Measurements from ENCODE around the gene TNFAIP8. TPM values are rescaled to one million over a fixed set of nuclear protein-coding genes. Genes with fewer than 3 reads are reported as not detected.

TNFAIP8 gene
- polyA plus RNA-seq, 1 of the 3 experiments (the other 2 are of a cell fraction): 31.3 TPM

DNA sequence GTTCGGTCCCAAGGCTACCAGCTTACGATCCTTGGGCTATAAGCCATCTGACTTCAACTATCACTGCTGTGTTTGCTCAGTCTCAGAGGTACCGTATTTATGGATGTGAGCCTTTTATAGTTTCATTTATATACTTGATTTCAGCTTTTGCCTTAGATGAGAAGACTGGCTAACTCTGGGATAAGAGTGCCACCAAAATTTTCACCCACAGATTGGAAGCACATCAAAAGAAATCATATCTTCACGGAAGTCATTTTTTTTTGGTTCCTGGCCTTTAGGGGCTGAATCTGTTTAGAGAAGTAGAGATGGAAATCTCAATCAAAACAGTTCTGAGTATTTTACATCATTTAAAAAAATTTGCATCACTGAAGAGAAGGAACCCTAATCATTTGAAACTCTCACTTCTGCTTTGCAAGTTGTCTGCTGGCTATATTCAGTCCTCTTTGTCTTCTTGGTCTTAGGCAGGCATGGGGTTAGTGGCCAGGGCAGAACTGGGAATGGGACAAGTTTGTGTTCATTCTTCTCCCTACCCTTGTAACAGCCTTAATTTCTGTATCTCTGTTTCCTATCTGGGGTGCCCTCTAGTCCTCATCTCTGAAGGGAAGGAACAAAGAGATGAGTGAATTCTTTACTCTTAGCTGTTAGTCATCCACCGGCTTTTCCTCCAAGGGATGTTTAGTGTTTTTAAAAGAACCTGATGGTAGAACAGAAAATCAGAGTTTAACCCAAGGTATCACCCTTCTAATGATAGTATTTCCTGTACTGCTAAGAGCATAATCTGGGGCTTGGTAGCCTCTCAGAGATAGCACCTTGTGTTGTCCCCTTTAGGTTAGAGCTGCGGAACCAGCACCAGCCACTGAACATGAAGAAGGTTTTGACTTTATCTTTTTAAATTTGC is 14.1 kb upstream of the TNFAIP8 start:
- ChIA-PET POLR2A (no interaction called here), CTCF (interaction anchor here (0.8 kb wide), 1 partner anchor 20 kb away, joined by 3 read pairs; no protein-coding TSS in a partner anchor)
- no peak overlapping the region for H2AFZ ChIP-seq (ENCODE audit: low read depth)
- no peaks in the 10 kb centered on the region; the same call in 1 of the 2 replicates for H3K9me3 ChIP-seq
- no peaks in the 10 kb centered on the region for H3K9me2 ChIP-seq
- TF ChIP-seq, protein P1, sequence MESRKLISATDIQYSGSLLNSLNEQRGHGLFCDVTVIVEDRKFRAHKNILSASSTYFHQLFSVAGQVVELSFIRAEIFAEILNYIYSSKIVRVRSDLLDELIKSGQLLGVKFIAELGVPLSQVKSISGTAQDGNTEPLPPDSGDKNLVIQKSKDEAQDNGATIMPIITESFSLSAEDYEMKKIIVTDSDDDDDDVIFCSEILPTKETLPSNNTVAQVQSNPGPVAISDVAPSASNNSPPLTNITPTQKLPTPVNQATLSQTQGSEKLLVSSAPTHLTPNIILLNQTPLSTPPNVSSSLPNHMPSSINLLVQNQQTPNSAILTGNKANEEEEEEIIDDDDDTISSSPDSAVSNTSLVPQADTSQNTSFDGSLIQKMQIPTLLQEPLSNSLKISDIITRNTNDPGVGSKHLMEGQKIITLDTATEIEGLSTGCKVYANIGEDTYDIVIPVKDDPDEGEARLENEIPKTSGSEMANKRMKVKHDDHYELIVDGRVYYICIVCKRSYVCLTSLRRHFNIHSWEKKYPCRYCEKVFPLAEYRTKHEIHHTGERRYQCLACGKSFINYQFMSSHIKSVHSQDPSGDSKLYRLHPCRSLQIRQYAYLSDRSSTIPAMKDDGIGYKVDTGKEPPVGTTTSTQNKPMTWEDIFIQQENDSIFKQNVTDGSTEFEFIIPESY (IDR thresholded peaks at IDR 0.05; ENCODE audit: borderline replicate concordance, low read depth): no peak
- TF ChIP-seq, protein P2, sequence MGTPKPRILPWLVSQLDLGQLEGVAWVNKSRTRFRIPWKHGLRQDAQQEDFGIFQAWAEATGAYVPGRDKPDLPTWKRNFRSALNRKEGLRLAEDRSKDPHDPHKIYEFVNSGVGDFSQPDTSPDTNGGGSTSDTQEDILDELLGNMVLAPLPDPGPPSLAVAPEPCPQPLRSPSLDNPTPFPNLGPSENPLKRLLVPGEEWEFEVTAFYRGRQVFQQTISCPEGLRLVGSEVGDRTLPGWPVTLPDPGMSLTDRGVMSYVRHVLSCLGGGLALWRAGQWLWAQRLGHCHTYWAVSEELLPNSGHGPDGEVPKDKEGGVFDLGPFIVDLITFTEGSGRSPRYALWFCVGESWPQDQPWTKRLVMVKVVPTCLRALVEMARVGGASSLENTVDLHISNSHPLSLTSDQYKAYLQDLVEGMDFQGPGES (IDR thresholded peaks at IDR 0.05; ENCODE audit: low read depth, low read length): no peak
- no peak for TF ChIP-seq NRF1 (IDR thresholded peaks at IDR 0.05; ENCODE audit: low read depth, low read length)
- no peak for TF ChIP-seq EZH2phosphoT487 (IDR thresholded peaks at IDR 0.05; ENCODE audit: borderline replicate concordance, low read depth)
- TF ChIP-seq RCOR1 (IDR thresholded peaks at IDR 0.05; ENCODE audit: low read length): no peak
- no peak for TF ChIP-seq CHD2 (IDR thresholded peaks at IDR 0.05; ENCODE audit: low read length, partially characterized antibody)
- no peak for TF ChIP-seq GABPA (IDR thresholded peaks at IDR 0.05; ENCODE audit: low read depth)
- no peak for TF ChIP-seq MXI1 (IDR thresholded peaks at IDR 0.05; ENCODE audit: low read depth, low read length)
- H3K4me1 ChIP-seq (ENCODE audit: control insufficient read depth in 1 of 2, insufficient read depth in 2 of 2, low read depth in 1 of 2, low read length in 1 of 2): peaks cover 0 to 6% of the 10 kb centered on the region in 2 experiments; a peak in 2 of 4 replicates
- no peaks in the 10 kb centered on the region for H3F3A ChIP-seq (replicated peaks; ENCODE audit: insufficient read depth)
- no peak overlapping the region for H3K4me2 ChIP-seq
- no peak overlapping the region for H3K27ac ChIP-seq (ENCODE audit: low read depth in 2 of 2, low read length in 1 of 2)
- H3K9ac ChIP-seq: no peak overlapping the region
- WGBS (ENCODE audit: low lambda C conversion rate): 95% methylated on average over 6 of the region's 6 CpGs
- no peak for DNase-seq
- H3K27me3 ChIP-seq (ENCODE audit: insufficient read depth): no peaks in the 10 kb centered on the region
- no peaks in the 10 kb centered on the region for H4K20me1 ChIP-seq (ENCODE audit: insufficient read depth)
- peaks cover 0 to 8% of the 10 kb centered on the region in 2 experiments for H3K36me3 ChIP-seq (replicated peaks in 1 of 2; ENCODE audit: control insufficient read depth in 1 of 2, insufficient read depth in 2 of 2, low read length in 1 of 2)
- peaks cover 14% of the 10 kb centered on the region; the same call in 1 of the 2 replicates for H3K79me2 ChIP-seq (ENCODE audit: insufficient read depth)
- H3K4me3 ChIP-seq (ENCODE audit: low read depth in 2 of 2, low read length in 1 of 2): no peak overlapping the region

DNA sequence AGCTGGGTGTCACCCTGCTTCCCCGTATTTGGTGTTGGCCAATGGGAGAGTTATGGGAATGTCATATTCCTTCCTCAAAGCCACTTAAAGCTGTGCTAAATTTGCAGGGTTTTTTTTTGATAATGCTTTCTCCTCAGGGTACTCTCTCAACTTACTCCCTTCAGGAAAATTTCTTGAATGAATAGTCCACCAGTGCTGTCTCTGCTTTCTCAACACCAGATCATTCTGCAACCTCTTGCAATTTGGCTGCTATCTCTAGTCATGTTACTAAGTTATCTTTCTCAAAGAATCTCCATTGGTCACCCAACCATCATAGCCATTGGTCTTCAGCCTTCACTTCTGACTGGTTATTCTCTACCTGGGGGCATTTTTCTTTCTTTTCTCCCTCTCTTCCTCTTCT is 13.4 kb upstream of the TNFAIP8 start:
- Histone ChIP-seq H3K4me3 (ENCODE audit: low read depth in 2 of 2, low read length in 1 of 2) (no peak overlapping the region), H3K36me3 (replicated peaks in 1 of 2; ENCODE audit: control insufficient read depth in 1 of 2, insufficient read depth in 2 of 2, low read length in 1 of 2) (peaks cover 0 to 9% of the 10 kb centered on the region in 2 experiments), H3K4me1 (ENCODE audit: control insufficient read depth in 1 of 2, insufficient read depth in 2 of 2, low read depth in 1 of 2, low read length in 1 of 2) (peaks cover 2 to 4% of the 10 kb centered on the region in 2 experiments; a peak in 2 of 4 replicates), H4K20me1 (ENCODE audit: insufficient read depth) (no peaks in the 10 kb centered on the region), H3K9ac (no peak overlapping the region), H3K79me2 (ENCODE audit: insufficient read depth) (peaks cover 14% of the 10 kb centered on the region; the same call in 1 of the 2 replicates), H3K27me3 (ENCODE audit: insufficient read depth) (no peaks in the 10 kb centered on the region), H3K9me3 (no peaks in the 10 kb centered on the region; the same call in 1 of the 2 replicates), H3K9me2 (no peaks in the 10 kb centered on the region), H3K27ac (ENCODE audit: low read depth in 2 of 2, low read length in 1 of 2) (no peak overlapping the region), H3K4me2 (no peak overlapping the region), H3F3A (replicated peaks; ENCODE audit: insufficient read depth) (no peaks in the 10 kb centered on the region), H2AFZ (ENCODE audit: low read depth) (no peak overlapping the region)
- TF ChIP-seq JUND (IDR thresholded peaks at IDR 0.05) (no peak), NFIC (IDR thresholded peaks at IDR 0.05; ENCODE audit: borderline replicate concordance) (no peak), CHD2 (IDR thresholded peaks at IDR 0.05; ENCODE audit: low read length, partially characterized antibody) (no peak)
- DNase-seq: no peak
- ChIA-PET POLR2A (no interaction called here), CTCF (interaction anchor here (1.1 kb wide), 1 partner anchor 70 kb away, joined by 5 read pairs; no protein-coding TSS in a partner anchor)
- 100% methylated on average over 1 of the region's 1 CpG for WGBS (ENCODE audit: low lambda C conversion rate)

Measured in SK-N-SH (cell line).